Measurements from ENCODE around the gene RGMA.

Gene RGMA

GRCh38 chr15:93037820-93038705 lies 50.9 kb downstream of the RGMA start:
- DNase-seq (ENCODE audit: low read depth) = no peak
- TF ChIP-seq CTCF (conservative IDR thresholded peaks at IDR 0.05; ENCODE audit: low read depth, low read length) = no peak
- H3K4me3 ChIP-seq (ENCODE audit: low read depth, low read length) = no peak overlapping the region

- peak; percentile 65 for DNase-seq (ENCODE audit: low read depth)
- peak; percentile 65 for TF ChIP-seq CTCF (conservative IDR thresholded peaks at IDR 0.05; ENCODE audit: low read depth, low read length)
- no peak overlapping the region for H3K4me3 ChIP-seq (ENCODE audit: low read depth, low read length)
Measured at GRCh38 chr15:93036951-93037819, 51.8 kb downstream of the RGMA start.

GRCh38 chr15:93035953-93036810 lies 52.8 kb downstream of the RGMA start:
- peak; percentile 62 for DNase-seq (ENCODE audit: low read depth)
- no peak overlapping the region for H3K4me3 ChIP-seq (ENCODE audit: low read depth, low read length)
- TF ChIP-seq CTCF (conservative IDR thresholded peaks at IDR 0.05; ENCODE audit: low read depth, low read length) = peak; percentile 75

GRCh38 chr15:93035092-93035915 lies 53.7 kb downstream of the RGMA start:
- H3K4me3 ChIP-seq (ENCODE audit: low read depth, low read length) = no peak overlapping the region
- TF ChIP-seq CTCF (conservative IDR thresholded peaks at IDR 0.05; ENCODE audit: low read depth, low read length) = no peak
- DNase-seq (ENCODE audit: low read depth) = no peak

GRCh38 chr15:93034512-93034911 lies 54.5 kb downstream of the RGMA start:
- TF ChIP-seq CTCF (conservative IDR thresholded peaks at IDR 0.05; ENCODE audit: low read depth, low read length) = no peak
- H3K4me3 ChIP-seq (ENCODE audit: low read depth, low read length) = no peak overlapping the region
- DNase-seq (ENCODE audit: low read depth) = no peak
